Stimulated activated naive B cell treated with anti-CD40 and anti-IgM and Interleukin-4, amounts not matched to agents 10 μg/mL and 1 μg/mL and 100 μg/mL, for 72 hours (primary cell): ENCODE results near the gene PRKG1.

Experiments
- ATAC-seq, 2 donors: fragments of 150-1000 bp; cut with Tn5 transposase; replicated peaks; 2 replicates each; pipeline ENCODE4 v1.10.0; 2021; ENCODE audit warnings: moderate library complexity in 1 of 2
- DNase-seq: peaks from one replicate; pipeline ENCODE4 v3.0.0; 2021
- H3K27ac Mint-ChIP-seq: one replicate; pipeline ENCODE4 v1.8.0; 2022; ENCODE audit warnings: mild to moderate bottlenecking, mixed read lengths
- H3K27me3 Mint-ChIP-seq, 2 donors: one replicate each; pipeline ENCODE4 v1.8.0; 2022; ENCODE audit warnings: mixed read lengths in 2 of 2
- H3K36me3 Mint-ChIP-seq, 2 donors: one replicate each; pipeline ENCODE4 v1.8.0; 2022; ENCODE audit warnings: mixed read lengths in 2 of 2, mild to moderate bottlenecking in 1 of 2
- H3K4me1 Mint-ChIP-seq, 2 donors: one replicate each; pipeline ENCODE4 v1.8.0; 2022; ENCODE audit warnings: mixed read lengths in 2 of 2, mild to moderate bottlenecking in 1 of 2
- H3K4me3 Mint-ChIP-seq, 2 donors: one replicate each; pipeline ENCODE4 v1.8.0; 2022; ENCODE audit warnings: mild to moderate bottlenecking in 2 of 2, mixed read lengths in 2 of 2, moderate library complexity in 1 of 2
- H3K9me3 Mint-ChIP-seq, 2 donors: one replicate each; pipeline ENCODE4 v1.8.0; 2022; ENCODE audit warnings: mixed read lengths in 2 of 2, mild to moderate bottlenecking in 1 of 2

Gene PRKG1

DNA sequence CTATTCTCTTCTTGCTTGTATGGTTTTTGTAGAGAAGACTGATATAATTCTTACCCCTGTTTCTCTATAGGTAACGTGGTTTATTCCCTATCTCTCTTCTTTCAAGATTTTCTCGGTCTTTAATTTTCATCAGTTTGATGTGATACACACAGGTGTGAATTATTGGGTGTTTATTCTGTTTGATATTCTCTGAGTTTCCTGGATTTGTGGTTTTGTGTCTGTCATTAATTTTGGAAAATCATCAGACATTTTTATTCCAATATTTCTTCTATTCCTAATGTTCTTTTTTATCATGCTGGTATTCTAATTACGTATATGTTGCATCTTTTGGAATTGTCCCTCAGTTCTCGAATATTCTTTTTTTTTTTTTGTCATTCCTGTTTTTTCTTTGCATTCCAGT, 850.1 kb downstream of the PRKG1 start:
- H3K36me3 Mint-ChIP-seq: no peaks in the 10 kb centered on the region
- ATAC-seq (no peak), DNase-seq (no peak)
- peaks cover 0 to 5% of the 10 kb centered on the region in 2 donors for H3K27me3 Mint-ChIP-seq
- no peaks in the 10 kb centered on the region for H3K9me3 Mint-ChIP-seq
- no peak overlapping the region for H3K27ac Mint-ChIP-seq
- no peaks in the 10 kb centered on the region for H3K4me1 Mint-ChIP-seq
- H3K4me3 Mint-ChIP-seq: no peak overlapping the region

DNA sequence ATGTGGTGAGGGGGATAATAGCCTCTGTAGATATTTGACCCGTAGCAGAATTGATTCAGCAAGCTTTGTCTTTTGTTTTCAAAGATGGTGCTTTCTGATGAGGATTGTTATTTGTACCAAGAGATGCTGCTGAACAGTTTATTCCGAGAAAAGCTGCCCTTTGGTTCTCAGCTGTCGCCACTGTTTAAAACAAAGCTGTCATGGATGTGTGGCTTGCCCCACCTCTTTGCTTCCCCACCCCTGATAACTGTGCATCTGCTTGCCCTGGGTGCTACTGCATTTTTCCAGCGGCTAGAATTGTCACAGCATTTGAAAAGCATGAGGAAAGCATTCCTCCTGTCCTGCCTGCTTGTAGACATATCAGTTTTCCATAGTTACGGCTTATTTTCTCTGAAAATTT, 852.0 kb downstream of the PRKG1 start:
- no peaks in the 10 kb centered on the region for H3K4me1 Mint-ChIP-seq
- H3K27me3 Mint-ChIP-seq: peaks cover 0 to 5% of the 10 kb centered on the region in 2 donors
- no peaks in the 10 kb centered on the region for H3K9me3 Mint-ChIP-seq
- no peak overlapping the region for H3K4me3 Mint-ChIP-seq
- H3K36me3 Mint-ChIP-seq: no peaks in the 10 kb centered on the region
- no peak overlapping the region for H3K27ac Mint-ChIP-seq
- no peak for ATAC-seq
- DNase-seq: no peak

GRCh38 chr10:51928162-51928561, 853.9 kb downstream of the PRKG1 start:
- no peaks in the 10 kb centered on the region for H3K4me1 Mint-ChIP-seq
- peaks cover 0 to 5% of the 10 kb centered on the region in 2 donors for H3K27me3 Mint-ChIP-seq
- DNase-seq: no peak
- no peak for ATAC-seq
- no peaks in the 10 kb centered on the region for H3K9me3 Mint-ChIP-seq
- no peaks in the 10 kb centered on the region for H3K36me3 Mint-ChIP-seq
- no peak overlapping the region for H3K27ac Mint-ChIP-seq
- no peak overlapping the region for H3K4me3 Mint-ChIP-seq

DNA sequence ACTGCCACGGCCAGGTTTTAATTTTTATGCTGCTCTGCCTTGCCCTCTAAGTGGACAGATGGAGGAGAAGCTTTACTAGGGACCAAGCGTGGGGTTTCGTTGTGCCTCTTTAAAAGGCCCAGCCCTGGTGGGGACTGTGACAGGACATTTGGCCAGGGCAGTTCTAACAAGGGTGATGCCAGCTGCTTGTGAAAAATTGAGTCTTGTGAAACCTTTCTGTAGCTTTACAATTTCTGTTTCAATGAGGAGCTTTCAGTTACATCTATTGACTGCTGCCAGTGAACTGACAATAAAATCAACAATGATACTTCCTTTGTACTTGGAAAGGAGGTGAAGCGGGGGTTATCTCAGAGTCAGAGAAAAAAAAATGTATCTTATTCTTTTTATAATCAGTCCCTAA, 858.2 kb downstream of the PRKG1 start:
- no peak for DNase-seq
- Mint-ChIP-seq H3K27me3 (peaks cover 0 to 6% of the 10 kb centered on the region in 2 donors), H3K4me1 (no peaks in the 10 kb centered on the region), H3K4me3 (no peak overlapping the region), H3K27ac (no peak overlapping the region), H3K9me3 (no peaks in the 10 kb centered on the region), H3K36me3 (no peaks in the 10 kb centered on the region)
- no peak for ATAC-seq

DNA sequence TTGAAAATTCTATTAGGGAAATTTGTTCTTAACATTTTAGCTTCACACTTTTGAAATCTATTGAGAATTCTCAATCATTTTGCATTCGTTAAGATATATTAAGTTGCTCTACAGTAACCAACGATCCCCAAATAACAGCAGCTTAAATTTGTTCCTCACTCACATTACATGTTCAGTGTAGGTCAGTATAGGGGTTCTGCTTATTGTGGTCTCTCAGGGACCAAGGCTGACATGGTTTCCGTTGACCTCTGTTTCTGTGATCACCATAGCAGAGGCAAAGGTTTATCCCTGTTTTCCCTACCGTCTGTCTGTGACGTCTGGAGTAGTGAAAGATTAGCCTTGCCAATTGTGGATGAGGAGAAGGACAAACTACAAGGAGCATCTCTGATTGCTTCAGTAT, 860.1 kb downstream of the PRKG1 start:
- H3K27ac Mint-ChIP-seq: no peak overlapping the region
- H3K4me1 Mint-ChIP-seq: no peaks in the 10 kb centered on the region
- ATAC-seq: no peak
- no peaks in the 10 kb centered on the region for H3K9me3 Mint-ChIP-seq
- no peaks in the 10 kb centered on the region for H3K36me3 Mint-ChIP-seq
- peaks cover 0 to 6% of the 10 kb centered on the region in 2 donors for H3K27me3 Mint-ChIP-seq
- DNase-seq: no peak
- no peak overlapping the region for H3K4me3 Mint-ChIP-seq

- Mint-ChIP-seq H3K9me3 (no peaks in the 10 kb centered on the region), H3K4me3 (no peak overlapping the region), H3K4me1 (no peaks in the 10 kb centered on the region), H3K27ac (no peak overlapping the region), H3K27me3 (peaks cover 0 to 6% of the 10 kb centered on the region in 2 donors), H3K36me3 (no peaks in the 10 kb centered on the region)
- DNase-seq: no peak
- no peak for ATAC-seq
Observed at GRCh38 chr10:51935341-51935740, 861.1 kb downstream of the PRKG1 start.

DNA sequence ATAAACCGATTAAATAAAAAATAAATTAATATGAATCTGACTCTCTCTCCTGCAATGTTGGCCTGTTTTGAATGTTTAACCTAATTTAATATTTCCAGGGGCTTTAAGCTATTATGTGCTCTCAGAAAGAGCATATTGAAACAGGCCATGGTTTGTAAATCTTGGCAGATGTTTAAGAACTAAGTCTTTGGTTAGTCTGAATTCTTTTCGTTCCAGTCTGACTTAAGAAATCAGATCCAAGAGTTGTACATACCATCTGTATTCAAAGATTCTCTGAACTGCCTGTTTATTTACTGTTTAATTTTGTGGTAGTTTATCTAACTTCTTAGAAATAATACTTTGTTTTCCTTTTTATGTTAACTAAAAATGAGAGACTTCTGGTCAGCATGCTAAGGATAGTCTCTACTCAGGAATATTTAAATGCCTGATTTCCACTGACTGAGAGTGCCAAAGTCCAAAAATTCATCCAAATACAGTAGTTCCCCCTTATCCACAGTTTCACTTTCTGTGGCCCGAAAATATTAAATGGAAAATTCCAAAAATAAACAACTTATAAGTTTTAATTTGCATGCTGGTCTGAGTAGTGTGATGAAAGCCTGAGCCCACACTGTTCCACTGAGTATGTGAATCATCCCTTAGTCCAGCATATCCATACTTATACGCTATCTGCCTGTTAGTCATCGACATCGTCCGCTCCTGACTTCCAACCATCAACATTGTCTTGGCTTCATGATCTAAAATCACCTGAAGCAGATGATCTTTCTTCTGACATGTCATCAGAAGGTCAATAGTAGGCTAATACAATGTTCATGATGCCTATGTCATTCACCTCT, 863.2 kb downstream of the PRKG1 start:
- no peak overlapping the region for H3K4me3 Mint-ChIP-seq
- DNase-seq (no peak), ATAC-seq (no peak)
- no peaks in the 10 kb centered on the region for H3K4me1 Mint-ChIP-seq
- no peaks in the 10 kb centered on the region for H3K9me3 Mint-ChIP-seq
- H3K27ac Mint-ChIP-seq: no peak overlapping the region
- H3K27me3 Mint-ChIP-seq: peaks cover 0 to 6% of the 10 kb centered on the region in 2 donors
- H3K36me3 Mint-ChIP-seq: no peaks in the 10 kb centered on the region

- H3K36me3 Mint-ChIP-seq: no peaks in the 10 kb centered on the region
- DNase-seq (no peak), ATAC-seq (no peak)
- no peaks in the 10 kb centered on the region for H3K27me3 Mint-ChIP-seq
- H3K4me1 Mint-ChIP-seq: no peaks in the 10 kb centered on the region
- no peak overlapping the region for H3K27ac Mint-ChIP-seq
- no peak overlapping the region for H3K4me3 Mint-ChIP-seq
- peaks cover 0 to 5% of the 10 kb centered on the region in 2 donors for H3K9me3 Mint-ChIP-seq
Observed at GRCh38 chr10:51950371-51950995, 876.2 kb downstream of the PRKG1 start.

DNA sequence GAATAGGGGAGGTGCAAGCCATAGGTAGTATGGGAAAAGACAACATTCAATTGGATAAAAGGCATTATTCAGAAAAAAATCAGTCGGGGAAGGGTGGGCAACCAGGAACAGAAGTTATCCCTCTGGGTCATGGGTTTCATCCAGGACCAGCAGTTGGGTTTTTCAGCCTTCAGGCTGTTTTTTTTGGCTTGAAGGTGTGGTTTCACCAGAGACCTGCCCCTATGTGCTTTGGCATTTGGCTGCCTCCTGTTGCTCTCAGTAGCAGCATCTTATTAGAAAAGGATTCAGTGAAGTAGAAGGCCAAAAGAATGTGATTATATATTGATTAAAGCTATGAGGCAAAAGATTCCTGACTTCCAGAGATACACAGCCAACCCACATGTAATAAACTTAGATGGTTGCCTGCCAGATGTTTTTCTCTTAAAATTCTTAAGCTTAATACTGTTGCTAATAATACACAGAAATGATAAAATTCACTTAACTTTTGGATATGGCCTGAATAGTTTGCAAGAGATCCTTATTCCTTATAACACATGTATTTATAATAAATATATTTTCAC, 876.8 kb downstream of the PRKG1 start:
- H3K27me3 Mint-ChIP-seq: no peaks in the 10 kb centered on the region

DNA sequence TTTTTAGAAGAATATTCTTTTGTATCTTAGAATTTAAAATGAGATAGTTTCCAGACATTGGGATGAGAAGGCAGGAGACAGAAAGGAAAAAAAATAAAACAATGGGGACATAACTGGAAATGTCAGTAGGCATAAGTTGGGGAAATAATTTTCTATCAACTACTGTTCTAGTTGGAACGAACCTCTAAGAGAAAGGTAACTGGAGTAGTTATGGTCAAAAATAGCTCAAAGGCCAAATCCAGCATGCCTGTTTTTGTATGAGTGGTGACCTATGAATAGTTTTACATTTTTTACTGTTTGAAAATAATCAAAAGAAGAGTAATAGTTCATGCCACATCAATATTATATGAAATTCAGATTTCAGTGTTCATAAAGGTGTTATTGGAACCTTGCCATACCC, 877.3 kb downstream of the PRKG1 start:
- Mint-ChIP-seq H3K36me3 (no peaks in the 10 kb centered on the region), H3K4me3 (no peak overlapping the region), H3K9me3 (no peaks in the 10 kb centered on the region), H3K27me3 (peaks cover 0 to 2% of the 10 kb centered on the region in 2 donors), H3K27ac (no peak overlapping the region), H3K4me1 (no peaks in the 10 kb centered on the region)
- DNase-seq (no peak), ATAC-seq (no peak)

More for the DNA sequence above, 876.8 kb downstream of the PRKG1 start:
- Mint-ChIP-seq H3K4me3 (no peak overlapping the region), H3K4me1 (no peaks in the 10 kb centered on the region), H3K9me3 (peaks cover 0 to 2% of the 10 kb centered on the region in 2 donors), H3K27ac (no peak overlapping the region), H3K36me3 (no peaks in the 10 kb centered on the region)
- DNase-seq (no peak), ATAC-seq (no peak)

DNA sequence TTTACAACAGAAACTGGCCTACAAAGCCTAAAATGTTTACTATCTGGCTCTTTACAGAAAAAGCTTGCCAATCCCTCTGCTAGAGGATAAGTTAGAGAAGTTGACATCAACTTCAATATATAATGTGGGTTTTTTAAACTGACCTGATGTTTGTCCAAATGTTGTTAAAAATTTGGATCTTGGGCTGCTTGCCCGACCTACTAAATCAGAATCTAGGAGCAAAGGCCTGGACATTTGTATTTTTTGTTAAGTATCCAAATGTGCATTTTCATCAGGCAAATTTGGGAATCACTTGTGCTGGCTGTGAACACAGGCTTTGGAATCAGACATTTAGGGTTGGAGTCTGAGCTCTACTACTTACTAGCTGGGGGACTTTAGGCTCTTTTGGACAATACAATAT, 877.8 kb downstream of the PRKG1 start:
- Mint-ChIP-seq H3K27ac (no peak overlapping the region), H3K9me3 (no peaks in the 10 kb centered on the region), H3K4me1 (no peaks in the 10 kb centered on the region), H3K36me3 (no peaks in the 10 kb centered on the region), H3K27me3 (peaks cover 0 to 5% of the 10 kb centered on the region in 2 donors), H3K4me3 (no peak overlapping the region)
- ATAC-seq: no peak
- DNase-seq: no peak

GRCh38 chr10:51955696-51956095, 881.4 kb downstream of the PRKG1 start:
- no peaks in the 10 kb centered on the region for H3K36me3 Mint-ChIP-seq
- ATAC-seq: no peak
- H3K4me3 Mint-ChIP-seq: no peak overlapping the region
- no peaks in the 10 kb centered on the region for H3K4me1 Mint-ChIP-seq
- no peak overlapping the region for H3K27ac Mint-ChIP-seq
- no peak for DNase-seq
- H3K27me3 Mint-ChIP-seq: peaks cover 7 to 10% of the 10 kb centered on the region in 2 donors
- no peaks in the 10 kb centered on the region for H3K9me3 Mint-ChIP-seq

GRCh38 chr10:51956822-51957221, 882.5 kb downstream of the PRKG1 start:
- Mint-ChIP-seq H3K4me1 (no peaks in the 10 kb centered on the region), H3K27ac (no peak overlapping the region), H3K36me3 (no peaks in the 10 kb centered on the region), H3K27me3 (peaks cover 10 to 12% of the 10 kb centered on the region in 2 donors), H3K9me3 (no peaks in the 10 kb centered on the region), H3K4me3 (no peak overlapping the region)
- ATAC-seq (no peak), DNase-seq (no peak)

- Mint-ChIP-seq H3K4me1 (no peaks in the 10 kb centered on the region), H3K27ac (no peak overlapping the region), H3K27me3 (peaks cover 12 to 14% of the 10 kb centered on the region in 2 donors), H3K4me3 (no peak overlapping the region), H3K36me3 (no peaks in the 10 kb centered on the region), H3K9me3 (no peaks in the 10 kb centered on the region)
- no peak for DNase-seq
- peak in 1 of 2 donors; percentile 54 for ATAC-seq
Observed at GRCh38 chr10:51960494-51960895, 886.2 kb downstream of the PRKG1 start.

- Mint-ChIP-seq H3K9me3 (no peaks in the 10 kb centered on the region), H3K27me3 (peaks cover 14% of the 10 kb centered on the region in 2 donors), H3K4me3 (no peak overlapping the region), H3K36me3 (no peaks in the 10 kb centered on the region), H3K27ac (no peak overlapping the region), H3K4me1 (no peaks in the 10 kb centered on the region)
- DNase-seq (no peak), ATAC-seq (no peak)
Observed at GRCh38 chr10:51961401-51961800, 887.1 kb downstream of the PRKG1 start.
